SH-SY5Y (cell line): ENCODE results near the gene FZR1.

Source experiments
- GATA2 ChIP-seq: IDR thresholded peaks from 2 replicates; pipeline ENCODE4 v1.6.1; 2011; ENCODE audit warnings: mild to moderate bottlenecking, low read depth, low read length
- GATA3 ChIP-seq: IDR thresholded peaks from 2 replicates; pipeline ENCODE4 v1.6.1; 2011; ENCODE audit warnings: low read depth, mild to moderate bottlenecking, low read length, moderate library complexity

GRCh38 chr19:3494051-3494450 lies 12.1 kb upstream of the FZR1 start:
- TF ChIP-seq GATA2 (no peak), GATA3 (no peak)
